SK-N-SH (cell line): ENCODE results near the gene NF2. TPM values are rescaled to one million over a fixed set of nuclear protein-coding genes. Genes with fewer than 3 reads are reported as not detected.
"Not testable (repeated sequence)": the region's sequence is repeated elsewhere in the genome, so short reads cannot be mapped to it uniquely, and the experiment has no call there.

Experiments used
- CTCF ChIA-PET: fragments of 300-600, 350-600 bp; formaldehyde crosslinking; extraction: SDS; loops from one replicate; lab custom pipeline; 2021; lab: Yijun Ruan, JAX
- POLR2A ChIA-PET: fragments of 350-600 bp; sonication (Branson Sonifier 250); formaldehyde crosslinking; extraction: SDS; loops from one replicate; lab custom pipeline; 2020; ENCODE audit warnings: antibody characterized with exemption, inconsistent platforms; lab: Yijun Ruan, JAX
- DNase-seq: peaks from one replicate; pipeline ENCODE4 v3.0.0; 2012
- H2AFZ ChIP-seq: fragments of 200-600 bp; sonication (generic); 2 replicates; pipeline ENCODE4 v1.8.1; 2016; ENCODE audit warnings: antibody characterized with exemption, mild to moderate bottlenecking, low read depth
- H3F3A ChIP-seq: fragments of 200-600 bp; sonication (generic); replicated peaks from 2 replicates; pipeline ENCODE3; 2016; ENCODE audit warnings: antibody characterized with exemption, mild to moderate bottlenecking; ENCODE audit not compliant: insufficient read depth
- H3K27ac ChIP-seq, 2 experiments: fragments of 200-500 bp in 1 of 2; fragments of 200-600 bp in 1 of 2; sonication (Bioruptor generic) in 1 of 2; sonication (generic), shearing (Covaris generic) in 1 of 2; 2 replicates each; pipeline versions ENCODE4 v1.5.1 to v1.6.1; 2014 to 2016; ENCODE audit warnings: low read depth in 2 of 2, inconsistent platforms in 1 of 2, low read length in 1 of 2, mild to moderate bottlenecking in 1 of 2, mixed read lengths in 1 of 2
- H3K27me3 ChIP-seq: fragments of 200-600 bp; sonication (generic), shearing (Covaris generic); 2 replicates; pipeline ENCODE4 v1.6.1; 2016; ENCODE audit warnings: mixed run types; ENCODE audit not compliant: insufficient read depth
- H3K36me3 ChIP-seq, 2 experiments: fragments of 200-500 bp in 1 of 2; fragments of 200-600 bp in 1 of 2; sonication (Bioruptor generic) in 1 of 2; sonication (generic) in 1 of 2; replicated peaks in 1 of 2; 2 replicates each; pipeline versions ENCODE3 to v1.5.1; 2014 to 2016; ENCODE audit warnings: low read length in 1 of 2, mild to moderate bottlenecking in 1 of 2; ENCODE audit not compliant: insufficient read depth in 2 of 2, control insufficient read depth in 1 of 2
- H3K4me1 ChIP-seq, 2 experiments: fragments of 200-500 bp in 1 of 2; fragments of 200-600 bp in 1 of 2; sonication (Bioruptor generic) in 1 of 2; sonication (generic), shearing (Covaris generic) in 1 of 2; 2 replicates each; pipeline versions ENCODE4 v1.5.1 to v1.6.1; 2014 to 2016; ENCODE audit warnings: low read depth in 1 of 2, low read length in 1 of 2, mixed run types in 1 of 2; ENCODE audit not compliant: insufficient read depth in 2 of 2, control insufficient read depth in 1 of 2
- H3K4me2 ChIP-seq: fragments of 200-600 bp; sonication (generic), shearing (Covaris generic); 2 replicates; pipeline ENCODE4 v1.6.1; 2017; ENCODE audit warnings: mixed run types
- H3K4me3 ChIP-seq, 2 experiments: fragments of 200-500 bp in 1 of 2; fragments of 200-600 bp in 1 of 2; sonication (Bioruptor generic) in 1 of 2; sonication (generic), shearing (Covaris generic) in 1 of 2; 2 replicates each; pipeline versions ENCODE4 v1.5.1 to v1.8.1; 2014 to 2016; ENCODE audit warnings: low read depth in 2 of 2, inconsistent platforms in 1 of 2, low read length in 1 of 2, mild to moderate bottlenecking in 1 of 2, mixed read lengths in 1 of 2, moderate library complexity in 1 of 2
- H3K79me2 ChIP-seq: fragments of 200-600 bp; sonication (generic); 2 replicates; pipeline ENCODE4 v1.8.1; 2017; ENCODE audit warnings: mild to moderate bottlenecking; ENCODE audit not compliant: insufficient read depth
- H3K9ac ChIP-seq: fragments of 200-600 bp; sonication (generic); 2 replicates; pipeline ENCODE4 v1.6.1; 2017; ENCODE audit warnings: mixed run types
- H3K9me2 ChIP-seq: fragments of 200-600 bp; sonication (generic); 2 replicates; pipeline ENCODE4 v1.6.1; 2017; ENCODE audit warnings: mixed run types
- H3K9me3 ChIP-seq: fragments of 200-600 bp; sonication (generic); 2 replicates; pipeline ENCODE4 v1.6.1; 2017; ENCODE audit warnings: mixed run types, mild to moderate bottlenecking, moderate library complexity
- H4K20me1 ChIP-seq: fragments of 200-600 bp; sonication (generic); 2 replicates; pipeline ENCODE4 v1.6.1; 2017; ENCODE audit warnings: mild to moderate bottlenecking, mixed run types; ENCODE audit not compliant: insufficient read depth
- ELF1 ChIP-seq: IDR thresholded peaks from 2 replicates; pipeline ENCODE4 v1.4.0; 2012
- EZH2phosphoT487 ChIP-seq: fragments of 200-600 bp; sonication (generic); IDR thresholded peaks from 2 replicates; pipeline ENCODE4 v1.6.1; 2017; ENCODE audit warnings: low read depth, mixed run types, mild to moderate bottlenecking, antibody characterized with exemption, moderate library complexity, borderline replicate concordance
- FOXJ3 ChIP-seq: sonication (generic); formaldehyde crosslinking; IDR thresholded peaks from 2 replicates; pipeline ENCODE4 v1.5.1; 2020; ENCODE audit warnings: mild to moderate bottlenecking, missing genetic modification reagents
- FOXM1 ChIP-seq: IDR thresholded peaks from 2 replicates; pipeline ENCODE4 v1.4.0; 2012; ENCODE audit warnings: low read depth, mild to moderate bottlenecking
- IRF3 ChIP-seq: fragments of 150-350 bp; IDR thresholded peaks from 2 replicates; pipeline ENCODE4 v1.6.1; 2016; ENCODE audit warnings: mild to moderate bottlenecking, low read depth, low read length
- MAX ChIP-seq: IDR thresholded peaks from 2 replicates; pipeline ENCODE4 v1.4.0; 2012; ENCODE audit warnings: low read depth
- MXI1 ChIP-seq: IDR thresholded peaks from 2 replicates; pipeline ENCODE4 v1.6.1; 2012; ENCODE audit warnings: mild to moderate bottlenecking, low read depth, low read length, improper control_type of control experiment
- NRF1 ChIP-seq: IDR thresholded peaks from 2 replicates; pipeline ENCODE4 v1.6.1; 2012; ENCODE audit warnings: low read depth, mild to moderate bottlenecking, low read length
- PBX3 ChIP-seq: IDR thresholded peaks from 2 replicates; pipeline ENCODE4; 2012
- RCOR1 ChIP-seq: fragments of 150-350 bp; IDR thresholded peaks from 2 replicates; pipeline ENCODE4 v1.6.1; 2017; ENCODE audit warnings: antibody characterized with exemption, low read length
- REST ChIP-seq: IDR thresholded peaks from 2 replicates; pipeline ENCODE4 v1.6.1; 2012; ENCODE audit warnings: mild to moderate bottlenecking, low read depth, low read length, moderate library complexity
- RFX5 ChIP-seq: IDR thresholded peaks from 2 replicates; pipeline ENCODE4 v1.6.1; 2012; ENCODE audit warnings: mild to moderate bottlenecking, improper control_type of control experiment, low read length
- RXRA ChIP-seq: IDR thresholded peaks from 2 replicates; pipeline ENCODE4 v1.4.0; 2012; ENCODE audit warnings: low read depth, mild to moderate bottlenecking, borderline replicate concordance
- SIN3A ChIP-seq: IDR thresholded peaks from 2 replicates; pipeline ENCODE4 v1.6.1; 2012; ENCODE audit warnings: low read depth, mild to moderate bottlenecking, low read length, moderate library complexity, borderline replicate concordance
- SMC3 ChIP-seq: IDR thresholded peaks from 2 replicates; pipeline ENCODE4 v1.6.1; 2012; ENCODE audit warnings: low read depth, low read length, improper control_type of control experiment
- TCF12 ChIP-seq: IDR thresholded peaks from 2 replicates; pipeline ENCODE4 v1.4.0; 2012
- USF1 ChIP-seq: IDR thresholded peaks from 2 replicates; pipeline ENCODE4 v1.4.0; 2012; ENCODE audit warnings: low read depth, borderline replicate concordance
- YY1 ChIP-seq: IDR thresholded peaks from 2 replicates; pipeline ENCODE4 v1.4.0; 2012; ENCODE audit warnings: low read depth, mild to moderate bottlenecking
- ZBTB33 ChIP-seq: IDR thresholded peaks from 2 replicates; pipeline ENCODE4 v1.4.0; 2012; ENCODE audit warnings: low read depth, borderline replicate concordance
- WGBS: methylation state at CpG from one replicate; pipeline ENCODE4 v1.1.6; 2017; ENCODE audit warnings: low lambda C conversion rate; 5-methylcytosine and 5-hydroxymethylcytosine counted together
- polyA plus RNA-seq, 3 experiments: library from polyadenylated mRNA; depleted of rRNA; stranded (reverse); fragments of >200 nt; gene quantifications; 2 replicates each; pipeline ENCODE4 v1.2.3, GENCODE V29; 2012

Gene NF2
- polyA plus RNA-seq, 1 of the 3 experiments (the other 2 are of a cell fraction): 44.1 TPM

- Histone ChIP-seq H3K4me2 (no peak overlapping the region), H3K27ac (no peak overlapping the region), H3K4me1 (peaks cover 0 to 3% of the 10 kb centered on the region in 2 experiments; a peak in 1 of 4 replicates), H2AFZ (no peak overlapping the region), H3K4me3 (no peak overlapping the region), H4K20me1 (no peaks in the 10 kb centered on the region), H3F3A (peaks cover 12% of the 10 kb centered on the region), H3K27me3 (no peaks in the 10 kb centered on the region)
- WGBS: 95% methylated on average over 5 of the region's 5 CpGs
- POLR2A ChIA-PET: no interaction called here
- CTCF ChIA-PET: no interaction called here
- TF ChIP-seq SIN3A (no peak), RCOR1 (no peak), REST (no peak), SMC3 (no peak), FOXM1 (no peak), EZH2phosphoT487 (no peak), YY1 (no peak), TCF12 (no peak), PBX3 (no peak), MAX (no peak), IRF3 (no peak), NRF1 (no peak), MXI1 (no peak), ELF1 (no peak), ZBTB33 (no peak), RXRA (no peak), RFX5 (no peak), FOXJ3 (CRISPR knock-in tag) (no peak), USF1 (no peak)
- TF ChIP-seq, all 33 proteins: peak for 0
- H3K9ac ChIP-seq: no peak overlapping the region
- no peaks in the 10 kb centered on the region for H3K9me2 ChIP-seq
- no peaks in the 10 kb centered on the region for H3K36me3 ChIP-seq
- peaks cover 7% of the 10 kb centered on the region; the same call in 1 of the 2 replicates for H3K79me2 ChIP-seq
- no peaks in the 10 kb centered on the region for H3K9me3 ChIP-seq
- DNase-seq: no peak
These were observed 18.5 kb upstream of the NF2 start for GRCh38 chr22:29584975-29585374.

- H3K27ac ChIP-seq, H3K9me3 ChIP-seq, POLR2A ChIA-PET, H4K20me1 ChIP-seq, H3K36me3 ChIP-seq, H3K4me2 ChIP-seq, H3K9me2 ChIP-seq, H3K27me3 ChIP-seq, H3K9ac ChIP-seq, H2AFZ ChIP-seq, H3K79me2 ChIP-seq, H3K4me1 ChIP-seq, H3K4me3 ChIP-seq, DNase-seq: not testable (repeated sequence)
- CTCF ChIA-PET: interaction anchor here (1.8 kb wide), 1 partner anchor 10 kb away, joined by 6 read pairs; no protein-coding TSS in a partner anchor
- WGBS: 84% methylated on average over 4 of the region's 4 CpGs
- peaks cover 12% of the 10 kb centered on the region for H3F3A ChIP-seq
These were observed 17.2 kb upstream of the NF2 start for GRCh38 chr22:29586193-29586705.
